DMS114 treated with DMSO at 0.1 percent for 48 hours (cell line): ENCODE measurements around the gene GNRHR.

Source experiments
- DNase-seq: peaks from one replicate; lab custom pipeline; 2025; ENCODE audit not compliant: unreplicated experiment; lab: John Stamatoyannopoulos, UW

GNRHR gene

DNA sequence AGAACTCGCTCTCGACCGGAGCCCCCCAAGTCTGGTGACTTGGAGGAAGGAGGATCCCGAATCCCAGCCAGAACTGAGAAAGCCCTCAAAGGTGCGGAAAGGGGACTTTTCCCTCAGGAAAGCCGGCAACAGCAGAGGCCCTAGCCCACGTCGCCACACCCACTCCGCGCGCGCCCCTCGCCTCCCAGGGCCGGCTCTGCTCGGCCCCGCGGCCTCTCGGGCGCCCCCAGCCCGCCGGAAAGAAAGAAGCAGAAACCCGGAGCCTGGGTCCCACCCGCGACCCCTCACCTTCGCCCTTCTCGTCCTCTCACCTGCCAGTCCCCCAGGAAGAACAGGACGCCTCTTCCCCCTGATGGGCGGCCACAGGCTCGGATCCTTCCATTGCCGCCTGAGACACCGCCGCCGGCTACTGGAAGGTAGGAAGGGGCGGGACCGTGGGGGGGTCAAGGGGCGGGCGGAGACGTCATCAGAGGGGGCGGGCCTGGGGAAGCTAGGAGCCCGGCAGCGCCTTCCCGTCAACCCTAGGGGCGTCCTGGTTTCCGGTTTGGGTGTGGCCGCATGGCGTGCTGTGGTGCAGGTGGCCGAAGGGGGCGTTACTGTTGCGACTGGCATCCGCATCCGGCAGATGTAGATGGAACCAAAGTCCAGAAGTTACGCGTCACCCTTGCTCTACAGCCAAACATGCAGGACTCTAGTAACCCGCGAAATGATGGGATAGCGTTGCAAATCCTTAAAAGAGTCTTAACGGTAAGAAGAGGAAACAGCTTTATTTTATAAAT lies 53.3 kb downstream of the GNRHR start, which contains the start of gene UBA6:
Gene UBA6 (minus strand): TSS at position 418 of the 779 bp plus-strand sequence. CDS start 36 bp downstream, at position 382.
- peak; percentile 77 for DNase-seq

- no peak for DNase-seq
These were observed 54.0 kb downstream of the GNRHR start for GRCh38 chr4:67700116-67700737.

- no peak for DNase-seq
These were observed 54.6 kb downstream of the GNRHR start for GRCh38 chr4:67699603-67700002.

- no peak for DNase-seq
These were observed 56.1 kb downstream of the GNRHR start for GRCh38 chr4:67697860-67698687.

DNA sequence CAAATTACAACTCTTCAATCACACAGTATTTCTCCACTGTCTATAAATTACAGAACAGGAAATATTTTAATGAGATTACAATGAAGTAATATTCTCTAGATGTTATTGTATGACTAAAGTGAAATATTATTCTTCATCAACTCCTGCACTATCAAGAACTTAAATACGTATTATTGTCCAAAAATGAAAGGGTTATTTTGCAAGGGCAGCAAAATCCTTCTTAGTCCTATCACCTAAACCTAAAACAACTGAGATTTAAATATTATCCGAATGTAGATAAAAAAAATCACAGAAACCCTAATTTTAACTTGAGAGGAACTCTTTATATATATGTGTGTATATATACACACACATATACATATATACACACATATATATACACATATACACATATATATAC lies 58.1 kb downstream of the GNRHR start:
- no peak for DNase-seq

- DNase-seq: no peak
These were observed 59.5 kb downstream of the GNRHR start for GRCh38 chr4:67694662-67695061.

DNA sequence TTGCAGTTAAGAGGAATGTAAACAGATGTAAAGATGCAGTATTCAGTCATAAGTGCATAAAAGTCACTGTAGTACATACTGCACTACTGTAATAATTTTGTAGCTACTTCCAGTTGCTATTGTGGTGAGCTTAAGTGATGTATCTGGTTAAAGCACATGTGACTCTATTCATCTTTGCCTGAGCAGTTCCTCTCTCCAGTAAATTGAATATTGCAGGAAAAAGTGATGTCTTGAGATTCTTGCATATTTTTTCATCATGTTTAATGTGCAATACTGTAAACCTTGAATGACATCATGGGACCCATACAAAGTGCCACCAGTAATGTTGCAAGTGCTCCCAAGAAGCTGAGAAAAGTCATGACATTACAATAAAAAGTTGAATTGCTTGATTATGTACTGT lies 62.9 kb downstream of the GNRHR start:
- DNase-seq: no peak
